Activated effector memory CD4-positive, alpha-beta T cell treated with anti-CD3 and anti-CD28 coated beads, Interleukin-2, amount 50 U/mL, for 16 hours (primary cell): Measurements from ENCODE around the gene UMOD.
"Not testable (repeated sequence)": the region's sequence is repeated elsewhere in the genome, so short reads cannot be mapped to it uniquely, and the experiment has no call there.

Source experiments
- DNase-seq: peaks from one replicate; pipeline ENCODE4 v3.0.0-alpha.2; 2020

Gene UMOD

GRCh38 chr16:20363191-20363590 lies 10.7 kb upstream of the UMOD start:
- DNase-seq: no peak

GRCh38 chr16:20359997-20360396 lies 7.5 kb upstream of the UMOD start:
- DNase-seq: no peak

- DNase-seq: no peak
These were observed 2.7 kb upstream of the UMOD start for GRCh38 chr16:20355114-20355782.

DNA sequence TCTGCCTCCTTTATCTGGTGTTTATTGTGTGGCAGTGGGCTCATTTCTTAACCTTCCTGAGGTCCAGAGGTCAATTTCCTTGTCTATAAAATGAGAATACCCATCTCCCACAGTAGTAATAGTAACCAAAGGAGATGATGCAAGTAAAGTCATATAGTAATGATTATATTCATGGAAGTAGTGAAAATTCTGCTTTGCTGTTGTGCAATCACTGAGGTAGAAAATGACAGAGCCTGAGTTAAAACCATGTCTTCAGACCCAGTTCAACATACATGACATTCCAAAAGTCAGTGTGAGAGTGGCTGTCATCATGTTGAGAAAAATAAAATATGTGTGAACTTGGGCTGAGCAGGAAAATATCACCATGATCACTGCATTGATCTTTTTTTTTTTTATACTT lies 864 bp upstream of the UMOD start:
- DNase-seq: no peak

- no peak for DNase-seq
These were observed 2.9 kb downstream of the UMOD start for GRCh38 chr16:20349615-20350014.

DNA sequence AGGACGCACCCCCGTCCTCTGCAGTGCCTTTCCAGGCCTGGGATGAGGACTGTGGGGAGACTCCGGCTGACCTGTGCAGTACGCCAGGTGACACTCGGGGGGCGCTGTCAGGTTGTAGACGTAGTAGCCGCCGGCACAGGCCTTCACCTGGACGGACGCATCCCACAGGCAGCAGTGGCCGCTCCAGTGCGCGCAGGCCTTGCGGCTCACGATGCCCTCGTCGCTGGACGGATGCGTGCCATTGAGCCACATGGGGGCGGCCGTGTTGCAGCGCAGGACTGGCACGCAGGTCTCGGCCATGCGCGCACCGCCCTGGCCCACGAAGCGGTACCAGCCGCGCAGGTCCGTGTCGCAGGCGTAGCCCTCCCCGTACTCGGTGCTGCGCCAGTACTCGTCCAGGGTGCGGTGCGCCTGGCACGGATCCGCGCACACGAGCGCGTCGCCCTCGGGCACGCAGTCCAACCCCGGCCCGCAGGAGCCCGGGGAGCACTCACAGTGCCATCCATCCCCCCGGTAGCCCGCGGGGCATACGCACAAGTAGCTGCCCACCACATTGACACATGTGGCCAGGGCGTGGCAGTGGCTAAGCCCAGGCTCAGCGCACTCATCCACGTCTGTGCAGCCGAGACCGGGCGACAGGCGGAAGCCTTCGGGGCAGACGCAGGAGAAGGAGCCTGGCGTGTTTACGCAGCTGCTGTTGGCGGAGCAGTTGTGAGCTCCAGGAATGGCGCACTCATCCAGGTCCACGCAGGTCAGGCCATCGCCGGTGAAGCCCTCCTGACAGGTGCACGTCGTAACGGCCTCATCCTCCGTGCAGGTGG lies 3.9 kb downstream of the UMOD start:
- no peak for DNase-seq

- no peak for DNase-seq
These were observed 4.7 kb downstream of the UMOD start for GRCh38 chr16:20347666-20348364.

- no peak for DNase-seq
These were observed 7.9 kb downstream of the UMOD start for GRCh38 chr16:20344611-20345010.

- DNase-seq: no peak
These were observed 12.8 kb downstream of the UMOD start for GRCh38 chr16:20339744-20340143.

DNA sequence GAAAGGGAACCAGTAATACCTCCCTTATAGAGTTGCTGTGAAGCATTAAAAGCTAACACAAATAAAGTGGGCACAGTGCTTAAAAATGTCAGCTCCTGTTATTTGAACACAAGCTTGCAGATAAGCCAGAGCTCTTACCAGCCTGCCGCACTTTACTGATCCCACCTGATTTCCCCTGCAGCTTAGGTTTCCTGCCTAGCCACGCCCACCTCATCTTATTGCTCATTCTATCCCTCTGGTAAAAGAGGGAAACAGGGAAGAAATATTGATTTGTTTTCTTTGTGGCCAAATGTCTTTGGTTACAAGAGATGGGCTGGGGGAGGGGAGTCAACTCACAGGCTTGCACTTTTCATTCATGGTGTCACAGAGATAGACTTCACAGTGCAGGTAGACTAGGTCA lies 15.6 kb downstream of the UMOD start:
- DNase-seq: no peak

GRCh38 chr16:20334396-20334795 lies 18.1 kb downstream of the UMOD start:
- no peak for DNase-seq

- no peak for DNase-seq
These were observed 19.4 kb downstream of the UMOD start for GRCh38 chr16:20333120-20333519.

- no peak for DNase-seq
These were observed 20.1 kb downstream of the UMOD start for GRCh38 chr16:20332411-20332810.

DNA sequence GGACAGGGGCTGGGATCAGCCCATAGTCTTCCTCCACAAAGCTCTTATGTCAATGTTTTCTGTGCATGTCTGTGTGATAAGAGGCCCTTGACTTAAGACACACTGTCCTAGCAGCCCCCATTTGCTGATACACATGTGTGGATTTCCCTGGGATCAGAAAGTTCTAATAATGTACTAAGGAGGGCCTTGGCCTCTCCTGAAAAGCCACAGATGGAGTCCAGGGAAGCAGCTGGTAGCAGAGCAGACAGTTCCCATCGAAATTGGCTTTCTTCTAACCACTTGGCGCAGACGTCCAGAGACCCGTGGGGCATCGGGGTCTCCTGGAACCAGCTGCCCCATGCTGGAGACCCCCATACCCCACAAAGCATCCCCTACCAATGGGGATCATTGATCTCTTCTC lies 20.9 kb downstream of the UMOD start:
- no peak for DNase-seq

GRCh38 chr16:20329392-20330138 lies 22.9 kb downstream of the UMOD start:
- DNase-seq: no peak

DNA sequence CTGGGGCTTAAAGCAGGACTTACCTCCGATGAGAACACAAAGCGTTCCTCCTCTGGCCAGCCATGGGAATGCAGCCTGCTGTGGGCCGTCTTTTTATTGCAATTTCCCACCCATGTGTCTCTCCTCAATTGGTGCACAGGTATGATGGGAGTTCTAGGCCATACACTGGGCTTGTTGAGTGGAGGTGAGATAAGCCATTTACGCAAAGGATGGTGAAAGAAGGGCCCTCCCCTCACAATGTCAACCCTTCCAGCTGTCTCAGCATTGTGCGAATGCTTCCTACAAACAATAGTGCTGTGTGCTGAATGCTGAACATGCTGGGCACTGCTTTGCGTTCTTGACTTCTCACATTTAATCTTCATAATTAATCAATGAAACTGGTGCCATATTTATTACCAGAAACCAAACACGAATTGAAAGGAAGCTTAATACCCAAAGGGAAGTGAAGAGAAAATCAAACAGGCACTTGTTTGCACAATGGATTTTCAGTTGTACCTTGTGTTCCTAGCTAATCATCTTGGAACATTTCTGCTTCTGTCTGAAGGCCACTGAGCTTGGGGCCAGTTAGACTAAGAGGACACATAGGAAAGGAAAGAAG lies 25.0 kb downstream of the UMOD start, which contains the start of gene GP2:
Gene GP2 (minus strand): TSS at position 70 of the 598 bp plus-strand sequence. CDS start 1,082 bp downstream, outside the sequence.
- no peak for DNase-seq

DNA sequence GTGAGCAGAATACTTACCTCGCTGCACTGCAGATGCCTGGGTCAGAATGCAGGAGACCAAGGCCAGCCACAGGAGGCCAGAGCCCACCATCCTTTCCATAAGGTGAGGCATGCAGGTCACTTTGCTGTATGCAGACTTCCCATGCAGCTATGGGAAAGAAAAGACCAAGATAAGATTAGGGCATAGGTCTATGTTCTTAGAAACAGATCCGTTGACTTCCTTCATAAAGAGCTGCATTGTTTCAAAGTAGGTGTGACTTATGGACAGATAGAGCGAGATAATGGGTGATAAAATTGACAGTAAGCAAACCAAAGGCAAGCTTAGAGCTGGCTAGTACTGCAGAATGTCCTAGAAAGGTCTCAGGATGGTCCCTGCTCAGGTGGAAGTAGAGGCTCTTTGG lies 26.2 kb downstream of the UMOD start:
- DNase-seq: no peak

DNA sequence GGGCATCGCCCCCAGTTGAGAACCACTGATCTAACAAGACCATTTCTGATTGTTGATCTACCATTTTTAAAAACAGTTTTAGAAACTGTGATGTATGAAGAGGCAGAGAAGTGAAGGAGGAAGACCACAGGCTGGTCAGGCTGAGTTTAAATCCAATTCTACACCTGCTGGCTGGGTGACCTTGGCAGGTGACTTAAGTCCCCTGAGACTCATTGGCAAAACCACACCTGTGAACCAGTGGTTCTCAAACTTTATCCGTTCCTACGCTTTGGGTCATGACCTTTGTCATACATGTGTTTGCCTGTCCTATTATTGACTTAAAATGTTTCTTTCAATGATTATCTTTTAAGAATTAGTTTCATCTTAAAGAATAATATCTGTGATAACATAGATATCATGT lies 27.5 kb downstream of the UMOD start:
- DNase-seq: no peak

DNA sequence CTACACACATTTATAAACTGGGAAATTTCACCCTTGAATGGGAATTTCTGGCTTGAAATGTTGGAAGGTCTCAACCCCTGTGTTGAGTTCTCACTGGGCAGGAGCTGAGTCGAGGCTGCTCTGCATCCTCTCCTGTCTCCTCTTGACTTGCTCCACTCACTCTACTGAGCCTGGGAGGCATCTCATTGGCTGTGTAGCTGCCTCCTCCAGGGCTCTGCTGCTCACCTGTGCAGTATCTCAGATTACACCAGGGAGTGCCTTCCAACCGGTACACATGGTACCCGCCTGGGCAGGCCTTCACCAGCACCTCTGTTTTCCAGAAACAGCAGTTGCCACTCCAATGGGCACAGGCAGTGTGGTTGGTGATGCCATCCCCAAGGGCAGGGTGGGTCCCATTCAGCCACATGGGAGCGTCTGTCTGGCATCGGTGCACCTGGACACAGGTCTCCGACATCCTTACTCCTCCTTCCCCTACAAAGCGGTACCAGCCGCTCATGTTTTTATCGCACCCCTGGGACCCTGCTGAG lies 28.9 kb downstream of the UMOD start:
- DNase-seq: no peak

DNA sequence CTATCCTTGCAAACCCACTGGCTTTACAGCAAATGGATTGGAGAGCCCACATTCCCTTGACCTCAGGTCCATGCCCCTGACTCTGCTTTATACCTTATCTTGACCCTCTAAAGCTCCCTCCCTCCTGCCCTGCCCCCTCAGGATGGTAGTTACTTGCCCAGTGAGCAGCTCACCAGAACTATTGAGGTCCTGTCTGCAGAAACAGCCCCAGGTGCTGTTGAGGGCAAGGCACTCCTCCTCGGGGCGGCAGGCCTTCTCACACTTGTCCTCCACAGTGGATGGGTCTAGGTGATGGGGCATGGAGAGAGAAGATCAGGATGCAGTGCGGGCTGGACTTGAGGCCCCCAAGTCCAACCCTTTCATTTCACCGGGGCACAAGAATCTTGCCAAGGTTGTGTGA lies 29.8 kb downstream of the UMOD start:
- no peak for DNase-seq

DNA sequence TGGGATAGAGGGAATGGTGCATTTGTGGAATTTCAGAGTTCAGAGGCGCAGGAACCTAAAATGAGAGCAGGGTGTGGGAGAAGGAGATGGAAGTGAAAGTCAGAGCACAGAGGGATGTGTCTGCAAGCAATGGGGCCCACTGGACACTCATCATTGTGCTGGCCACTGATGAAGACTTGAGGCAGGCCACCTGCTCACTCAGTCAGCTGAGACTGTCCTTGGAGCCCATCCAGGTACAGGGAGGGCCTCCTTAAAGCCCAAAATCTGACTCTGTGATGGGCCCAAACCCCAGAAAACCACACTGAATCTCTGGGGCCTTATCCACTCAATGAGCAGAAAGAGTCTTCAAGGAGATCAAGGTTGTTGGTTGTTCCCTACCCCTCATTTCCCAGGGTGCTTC lies 30.8 kb downstream of the UMOD start:
- no peak for DNase-seq

DNA sequence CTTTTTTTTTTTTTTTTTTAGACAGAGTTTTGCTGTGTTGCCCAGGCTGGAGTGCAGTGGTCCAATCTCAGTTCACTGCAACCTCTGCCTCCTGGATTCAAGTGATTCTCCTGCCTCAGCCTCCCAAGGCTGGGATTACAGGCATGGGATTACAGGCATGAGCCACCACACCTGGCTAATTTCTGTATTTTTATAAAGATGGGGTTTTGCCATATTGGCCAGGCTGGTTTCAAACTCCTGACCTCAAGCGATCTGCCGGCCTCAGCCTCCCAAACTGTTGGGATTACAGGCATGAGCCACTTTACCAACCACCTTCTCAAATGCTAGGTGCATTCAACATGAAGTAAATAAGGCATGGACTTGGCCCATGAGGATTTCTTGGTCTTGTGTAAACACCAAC lies 31.5 kb downstream of the UMOD start:
- DNase-seq: not testable (repeated sequence)
